GM21515 (cell line): Measurements from ENCODE around the gene LEMD2.

Experiments
- ATAC-seq: cut with Tn5 transposase; IDR thresholded peaks from one replicate; pipeline ENCODE4 v1.9.1; 2021; ENCODE audit not compliant: unreplicated experiment

LEMD2 gene

DNA sequence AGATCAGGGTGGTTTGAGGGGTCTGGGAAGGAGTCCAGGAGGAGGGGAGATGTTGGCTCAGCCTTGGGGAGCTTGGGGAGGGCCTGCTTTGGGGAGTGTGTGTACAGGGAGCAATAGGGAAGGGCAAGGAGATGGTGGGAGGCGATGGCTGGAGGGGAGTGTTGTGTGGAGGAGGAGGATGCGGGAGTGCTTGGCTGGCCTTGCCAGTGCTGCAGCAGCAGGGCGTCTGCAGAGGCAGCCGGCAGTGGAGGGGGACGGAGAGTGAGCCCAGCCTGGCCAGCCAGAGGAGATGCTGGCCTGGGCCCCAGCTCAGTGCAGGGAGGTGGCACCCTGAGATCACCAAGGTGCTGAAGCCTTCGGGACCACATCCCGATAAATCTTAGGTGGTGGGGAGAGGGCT lies 46.1 kb downstream of the LEMD2 start:
- no peak for ATAC-seq

DNA sequence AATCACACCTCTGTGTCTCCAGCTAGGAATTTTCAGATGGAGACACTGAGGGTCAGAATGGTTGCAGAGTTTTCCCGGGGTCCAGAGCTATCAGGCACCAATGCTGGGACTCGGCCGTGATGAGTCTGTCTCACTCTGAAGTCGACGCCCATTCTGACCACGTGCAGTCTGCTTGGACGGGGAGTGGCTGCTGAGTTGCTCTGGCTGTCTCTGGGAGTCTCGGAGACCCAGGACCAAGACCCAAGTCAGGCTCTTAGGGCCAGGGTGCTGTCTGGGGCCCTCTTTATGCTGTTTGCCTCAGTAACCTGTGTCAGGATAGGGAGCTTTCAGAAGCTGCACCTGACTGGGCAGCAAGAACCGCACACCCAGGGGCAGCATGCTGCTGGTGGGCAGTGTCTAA lies 46.8 kb downstream of the LEMD2 start:
- no peak for ATAC-seq

DNA sequence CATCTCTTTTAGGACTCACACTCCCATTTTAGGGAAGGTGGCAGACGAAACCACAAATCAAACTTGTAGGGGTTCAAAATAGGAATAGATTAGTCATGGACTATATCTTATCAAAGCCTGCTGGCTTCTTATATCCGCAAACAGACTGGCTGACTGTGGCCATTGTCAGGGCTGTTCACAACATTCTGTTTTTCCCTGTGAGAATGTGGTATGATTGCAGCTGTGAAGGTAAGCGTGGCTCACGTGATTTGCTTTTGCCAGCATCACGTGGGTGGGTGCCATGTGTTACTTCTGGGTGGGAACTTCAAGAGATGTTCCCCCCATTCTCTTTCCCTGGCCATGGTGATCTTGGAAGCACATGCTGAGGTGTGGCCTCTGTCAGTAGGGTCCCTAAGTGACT lies 48.1 kb downstream of the LEMD2 start:
- ATAC-seq, result no peak

DNA sequence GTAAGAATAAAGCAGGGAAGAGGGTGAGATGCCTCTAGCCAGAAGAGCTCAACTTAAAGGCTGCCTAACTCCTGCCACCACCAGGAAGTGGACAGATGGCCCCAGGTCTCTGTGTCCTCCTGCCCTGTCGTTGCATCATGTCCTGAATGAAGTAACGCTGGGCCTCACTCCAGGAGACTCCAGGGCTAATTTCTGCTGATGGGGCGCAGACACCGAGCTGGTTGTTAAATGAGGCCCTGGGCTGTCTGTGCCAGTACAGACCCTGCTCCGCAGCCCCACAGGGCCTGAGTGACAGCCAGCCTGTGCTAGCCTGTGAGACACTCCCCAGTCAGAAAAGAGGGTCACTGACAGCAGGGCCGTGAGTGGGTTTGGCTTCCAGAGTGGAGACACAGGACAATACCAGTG lies 48.7 kb downstream of the LEMD2 start:
- no peak for ATAC-seq

DNA sequence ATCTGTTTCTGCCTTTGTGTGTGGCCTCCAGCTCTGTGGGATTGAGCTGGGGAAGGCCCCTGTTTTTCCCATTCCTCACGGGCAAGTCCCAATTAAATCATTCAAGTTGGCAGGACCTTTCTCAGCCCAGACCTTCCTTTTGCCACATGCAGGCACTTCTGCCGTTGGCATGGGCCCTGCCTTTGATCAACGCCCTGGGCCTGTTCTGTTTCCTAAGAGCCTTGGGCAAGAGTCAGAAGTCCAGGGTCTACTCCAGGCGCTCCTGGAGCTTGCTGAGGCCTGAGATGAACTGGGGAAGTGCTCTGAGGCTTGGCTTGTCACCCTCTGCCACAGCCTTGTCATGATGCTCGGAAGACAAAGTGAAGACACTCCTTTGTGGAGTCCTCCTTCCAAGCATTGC lies 49.4 kb downstream of the LEMD2 start:
- no peak for ATAC-seq

DNA sequence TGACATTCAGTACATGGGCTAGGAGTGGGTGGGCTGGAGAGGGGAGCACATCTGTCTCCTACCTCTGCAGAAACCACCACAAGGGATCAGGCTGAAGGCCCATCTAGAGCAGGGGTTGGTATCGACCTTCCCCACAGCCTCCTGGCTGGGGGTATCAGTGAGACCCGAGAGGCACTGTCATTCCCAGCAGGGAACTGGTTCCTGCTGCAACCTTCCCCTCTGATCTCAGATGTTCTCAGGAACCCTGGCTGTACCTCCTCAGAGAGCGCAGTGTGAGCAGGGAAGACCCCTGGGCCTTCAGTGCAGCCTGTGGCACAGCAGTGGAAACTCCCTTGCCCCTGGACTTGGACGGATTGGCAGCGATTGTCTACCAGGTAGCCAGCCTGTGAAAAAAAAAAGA lies 50.1 kb downstream of the LEMD2 start:
- no peak for ATAC-seq

DNA sequence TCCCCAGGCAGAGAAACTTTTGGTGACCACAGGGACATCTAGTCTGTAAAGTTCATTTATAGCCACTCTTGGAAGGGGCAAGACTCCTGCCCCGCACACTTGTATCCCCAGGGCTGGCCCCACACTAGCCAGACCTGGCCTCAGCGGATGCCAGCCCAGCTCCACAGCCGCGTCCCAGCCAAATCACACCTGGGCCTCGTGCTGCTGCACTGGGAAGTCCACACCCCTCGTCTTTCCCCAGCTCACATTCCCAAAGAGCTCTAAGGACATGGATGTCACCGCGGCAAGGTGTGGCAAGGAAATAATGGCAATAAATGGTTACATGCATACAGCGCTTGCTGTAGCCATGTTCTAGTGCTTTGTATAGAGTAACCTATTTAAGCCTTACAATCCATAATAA lies 50.8 kb downstream of the LEMD2 start:
- ATAC-seq, result no peak

DNA sequence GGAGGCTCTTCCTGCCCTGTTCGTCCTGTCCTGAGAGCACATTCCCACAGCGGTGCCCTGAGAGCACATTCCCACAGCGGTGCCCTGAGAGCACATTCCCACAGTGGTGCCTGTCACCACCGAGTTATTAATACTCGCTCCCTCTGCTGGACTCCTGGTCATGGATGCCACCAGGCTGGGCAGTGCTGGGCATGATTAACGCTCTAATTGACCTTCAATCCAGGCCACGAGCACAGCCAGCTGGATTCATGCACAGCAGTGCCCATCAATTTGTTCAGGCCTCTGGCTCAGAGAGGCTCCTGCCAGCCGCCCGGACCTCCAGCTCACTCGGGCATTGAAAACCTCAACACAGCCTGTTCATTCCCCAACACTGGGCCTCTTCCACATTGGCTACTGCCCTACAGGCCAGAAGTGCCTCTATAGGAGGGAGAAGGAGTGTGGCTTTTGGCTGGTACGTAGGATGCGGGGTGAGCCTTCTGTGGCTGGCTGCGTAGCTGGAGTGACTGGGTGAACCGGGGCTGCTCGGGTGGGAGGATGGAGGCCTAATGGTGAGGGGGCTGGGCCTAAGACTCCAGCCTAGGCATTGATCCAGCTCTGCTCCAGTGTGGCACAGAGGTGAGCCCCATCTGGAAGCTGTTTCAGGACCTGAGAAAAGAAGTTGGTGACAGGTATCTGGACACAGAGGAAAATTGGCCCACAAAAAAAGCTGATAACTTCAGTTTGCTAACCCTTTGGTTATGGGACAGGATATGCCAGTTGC lies 51.5 kb downstream of the LEMD2 start:
- ATAC-seq, result no peak

DNA sequence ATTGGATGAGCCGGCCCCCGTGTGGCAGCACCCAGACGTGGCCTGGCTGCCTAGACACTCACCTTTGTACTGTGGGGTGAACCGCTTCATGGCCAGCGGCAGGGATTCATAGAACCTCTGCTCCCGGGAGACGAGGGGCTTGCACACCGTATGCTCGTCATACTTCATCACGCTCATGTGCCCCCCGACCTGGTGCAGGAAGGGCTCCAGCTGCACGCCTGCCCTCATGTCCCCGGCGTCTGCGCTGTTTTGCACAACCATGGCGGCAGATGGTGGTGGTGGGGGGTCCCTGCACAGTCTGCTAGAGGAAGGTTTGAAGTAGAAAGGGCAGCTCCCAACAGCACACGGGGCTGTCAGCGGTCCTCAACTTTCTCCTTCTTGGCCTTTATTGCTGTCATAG lies 53.7 kb downstream of the LEMD2 start:
- ATAC-seq, result no peak

DNA sequence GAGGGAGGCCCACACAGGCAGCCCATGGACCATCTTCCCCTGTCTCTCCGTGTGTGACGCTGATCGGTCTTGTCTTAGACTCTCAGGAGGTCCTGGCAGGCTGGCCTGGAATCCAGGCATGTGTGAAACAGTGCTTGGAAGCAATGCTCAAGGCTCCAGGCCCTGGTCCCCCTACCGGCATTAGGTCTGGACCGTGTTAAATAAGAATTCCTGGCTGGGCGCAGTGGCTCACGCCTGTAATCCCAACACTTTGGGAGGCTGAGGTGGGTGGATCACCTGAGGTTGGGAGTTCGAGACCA lies 55.3 kb downstream of the LEMD2 start:
- no peak for ATAC-seq

DNA sequence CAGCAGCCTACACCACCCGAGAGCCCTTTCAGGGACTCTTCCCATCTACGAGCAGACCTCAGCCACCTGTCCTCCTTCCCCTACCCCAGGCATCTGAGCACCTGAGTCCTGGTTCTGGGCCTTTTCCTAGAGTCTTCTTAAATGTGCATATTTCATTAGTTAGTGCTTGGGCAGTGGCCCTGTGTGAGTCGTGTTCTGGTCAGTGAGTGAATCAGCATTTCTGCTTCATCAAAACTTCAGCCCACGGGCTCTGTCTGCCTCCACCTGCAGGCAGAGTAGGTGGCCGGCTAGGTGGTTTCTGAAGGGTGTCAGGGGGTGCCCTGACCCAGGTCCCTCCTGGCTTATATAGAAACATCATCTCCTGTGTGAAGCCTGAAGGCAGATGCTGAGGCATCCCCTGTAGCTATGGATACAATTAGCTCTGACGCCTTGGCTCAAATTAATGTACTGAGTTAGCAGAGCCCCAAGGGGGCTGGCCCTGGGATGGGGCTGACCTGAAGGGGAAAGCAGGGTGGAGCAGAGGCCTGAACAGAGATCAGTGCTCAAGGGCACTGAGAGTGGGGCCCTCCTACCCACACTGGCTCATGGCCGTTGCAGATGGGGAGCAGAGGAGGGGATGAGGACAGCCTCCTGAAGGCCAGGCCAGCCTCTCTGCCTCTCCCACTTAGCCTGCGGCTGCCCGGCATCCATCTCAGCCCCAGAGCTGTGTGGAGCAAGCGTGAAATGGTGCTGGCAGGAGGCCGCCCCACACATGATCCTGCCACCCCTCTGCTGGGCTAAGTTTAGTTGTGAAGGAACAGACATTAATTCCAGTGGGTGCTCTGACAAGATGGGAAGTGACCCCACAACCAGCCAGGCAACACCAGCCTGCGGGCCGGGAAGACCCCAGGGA lies 55.9 kb downstream of the LEMD2 start:
- no peak for ATAC-seq

DNA sequence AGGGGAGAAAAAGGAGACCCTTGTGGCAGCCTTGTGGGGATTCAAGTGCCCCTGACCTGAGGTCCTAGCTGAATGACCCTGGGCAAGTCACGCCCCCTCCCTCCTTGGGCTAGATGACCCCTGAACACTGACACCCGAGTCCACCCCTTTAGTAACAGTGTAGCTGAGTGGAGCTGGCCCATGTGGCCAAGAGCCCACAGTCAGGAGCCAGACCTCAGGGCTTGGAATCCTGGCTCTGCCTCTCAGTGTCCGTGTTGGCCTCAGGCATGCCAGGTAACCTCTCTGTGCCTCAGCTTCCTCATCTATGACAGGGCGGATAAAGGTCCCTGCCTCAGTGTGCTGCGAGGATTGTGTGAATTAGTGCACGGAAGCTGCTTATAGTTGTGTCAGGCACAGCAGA lies 56.5 kb downstream of the LEMD2 start:
- no peak for ATAC-seq

DNA sequence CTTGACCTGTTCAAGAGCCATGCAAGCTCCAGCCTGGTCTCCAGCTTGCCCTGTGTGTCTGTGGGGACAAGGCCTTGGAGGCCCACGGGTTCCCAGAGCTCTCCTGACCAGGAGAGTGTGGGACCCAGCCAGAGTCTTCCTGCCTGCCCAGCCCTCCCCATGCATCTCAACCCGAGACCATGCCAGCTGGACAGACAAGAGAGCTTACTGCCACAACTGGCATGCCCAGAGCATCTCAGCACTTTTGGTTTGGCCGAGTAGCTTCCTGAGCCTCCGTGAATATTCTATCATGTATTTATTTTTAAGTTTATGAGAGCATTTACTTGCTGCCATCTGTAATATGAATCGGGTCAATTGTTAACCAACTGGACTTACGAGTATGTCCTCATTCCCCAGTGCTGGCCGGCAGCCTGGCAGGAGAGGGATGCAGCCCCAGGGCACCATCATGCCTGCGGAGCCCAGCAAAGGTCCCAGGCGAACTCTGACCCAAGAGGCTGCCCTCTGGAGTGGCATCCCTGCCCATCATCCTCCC lies 57.1 kb downstream of the LEMD2 start:
- ATAC-seq, result no peak

DNA sequence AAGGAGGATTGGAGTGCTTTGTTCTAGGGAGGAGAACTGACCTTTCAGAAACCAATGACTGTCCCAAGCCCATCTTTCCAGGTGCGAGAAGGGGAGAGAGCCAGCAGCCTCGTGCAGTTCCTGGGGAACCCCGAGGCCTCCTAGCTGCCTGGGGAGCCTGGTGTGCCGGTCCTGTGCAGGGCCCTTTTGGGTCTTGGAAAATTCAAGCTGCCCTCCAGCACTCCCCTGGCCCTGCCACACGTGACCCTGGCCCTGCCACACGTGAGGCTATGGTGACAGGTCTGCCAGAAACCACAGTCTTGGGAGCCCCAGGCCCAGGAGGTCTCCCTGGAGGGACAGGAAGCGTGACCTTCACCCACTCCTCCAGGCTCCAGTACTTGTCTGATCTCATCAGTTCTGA lies 57.9 kb downstream of the LEMD2 start:
- ATAC-seq, result no peak

DNA sequence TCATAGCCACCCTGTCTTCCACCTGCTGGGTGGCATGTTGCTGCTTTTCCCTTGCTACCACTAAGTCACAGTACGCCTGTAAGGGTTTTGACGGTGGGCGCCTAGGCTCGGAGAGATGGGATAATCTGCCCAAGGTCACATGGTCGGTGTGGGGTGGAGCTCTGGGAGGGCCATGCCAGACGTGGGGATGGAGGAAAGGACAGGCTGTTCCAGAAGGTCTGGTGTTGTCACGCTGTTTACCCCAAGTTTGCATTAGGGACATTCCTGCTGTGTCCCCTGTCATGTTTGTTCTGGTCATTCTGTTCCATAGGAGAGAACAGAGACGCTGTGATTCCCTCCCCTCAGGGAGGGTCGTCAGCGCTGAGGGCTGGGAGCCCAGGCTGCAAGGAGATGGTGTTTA lies 58.3 kb downstream of the LEMD2 start:
- no peak for ATAC-seq

DNA sequence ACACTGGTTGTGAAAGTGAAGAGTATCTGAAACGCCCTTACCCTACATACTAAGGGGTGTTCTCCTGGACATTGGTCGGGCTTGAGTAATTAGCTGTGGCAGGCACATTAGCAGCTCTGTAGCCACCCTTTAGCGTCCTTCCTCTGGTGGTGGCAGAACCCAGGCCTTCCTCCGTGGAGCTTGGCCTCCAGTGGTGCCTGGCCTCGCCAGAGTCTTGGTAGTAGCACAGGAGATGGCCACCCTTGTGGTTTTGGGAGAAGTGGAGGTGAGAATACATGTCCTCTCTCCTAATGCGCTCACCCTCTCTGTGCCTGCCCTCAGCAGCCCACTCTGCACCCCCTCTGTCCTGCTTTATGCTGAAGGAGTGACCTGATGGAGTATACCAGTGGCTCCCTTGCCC lies 59.9 kb downstream of the LEMD2 start:
- no peak for ATAC-seq

DNA sequence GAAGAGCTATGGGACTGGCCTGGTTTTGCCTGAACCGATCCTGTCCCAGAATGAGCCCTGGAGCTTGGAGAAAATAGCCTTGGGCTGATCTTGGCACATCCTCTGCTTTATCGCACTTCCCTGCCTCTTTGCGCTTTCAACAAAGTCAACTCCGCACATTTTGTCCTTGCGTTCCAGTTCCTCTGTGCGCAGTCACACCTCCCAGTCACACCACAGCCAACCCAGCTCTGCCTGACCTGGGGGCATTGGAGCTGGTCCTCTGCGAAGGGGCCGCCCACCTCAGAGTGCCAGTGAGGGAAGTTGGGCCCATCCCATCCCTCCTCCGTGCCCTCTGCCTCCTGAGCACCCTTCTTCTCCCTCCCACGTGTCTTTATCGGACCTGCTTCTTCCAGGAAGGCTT lies 60.5 kb downstream of the LEMD2 start:
- no peak for ATAC-seq

DNA sequence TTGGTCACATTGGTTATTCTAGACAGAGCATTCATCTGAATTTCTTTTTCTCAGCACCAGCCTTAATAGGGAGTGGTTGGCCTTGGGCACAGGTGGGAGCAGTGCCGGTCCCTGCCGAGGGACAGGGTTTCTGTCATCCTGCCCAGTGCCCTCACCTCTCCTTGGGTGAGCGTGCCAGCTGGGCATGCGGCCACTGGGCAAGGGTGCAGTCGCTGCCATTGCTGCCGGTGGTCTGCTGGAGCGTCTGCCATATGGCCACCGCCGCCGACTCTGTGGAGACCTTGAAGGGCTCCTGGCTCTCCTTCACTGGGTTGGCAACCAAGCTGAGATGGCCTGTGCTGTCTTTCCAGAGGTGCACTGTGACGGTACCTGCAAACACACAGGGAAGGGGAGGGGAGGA lies 61.0 kb downstream of the LEMD2 start:
- ATAC-seq, result no peak

DNA sequence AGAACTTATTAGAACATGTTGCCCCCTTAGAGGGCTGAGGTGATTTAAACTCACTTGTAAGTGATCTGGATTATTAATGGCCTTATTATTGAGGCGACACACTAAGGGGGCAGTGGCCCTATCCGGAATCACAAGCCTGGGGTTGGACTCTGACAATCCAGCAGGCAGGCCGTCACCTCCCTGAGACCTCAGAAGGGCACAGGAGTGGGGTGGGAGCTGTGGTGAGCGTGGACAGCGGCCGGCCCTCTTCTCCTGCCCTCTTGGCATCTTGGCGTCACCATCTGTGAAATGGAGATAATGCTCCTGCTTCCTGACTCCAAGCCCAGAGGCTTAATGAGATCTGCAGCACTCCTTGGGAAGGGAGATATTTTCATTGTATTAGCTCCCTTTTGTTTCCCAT lies 61.8 kb downstream of the LEMD2 start:
- no peak for ATAC-seq

DNA sequence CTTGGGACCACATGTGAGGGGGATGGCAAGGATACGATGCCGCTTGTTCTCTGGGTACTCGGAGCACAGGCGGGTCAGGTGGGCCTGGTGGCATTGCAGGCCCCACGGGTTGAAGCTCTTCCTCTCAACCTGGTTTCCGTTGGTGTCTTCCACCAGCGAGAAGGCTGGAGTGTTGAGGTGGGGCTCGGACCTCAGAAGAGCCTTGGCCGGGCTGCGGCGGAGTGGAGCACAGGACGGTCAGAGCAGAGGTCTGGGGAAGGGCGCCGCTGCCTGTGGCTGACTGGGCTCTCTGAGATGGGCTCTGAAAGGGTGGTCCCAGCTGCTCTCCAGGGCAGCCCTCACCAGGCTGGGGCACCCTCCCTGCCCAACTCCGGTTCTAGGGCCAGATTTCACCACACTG lies 62.2 kb downstream of the LEMD2 start:
- ATAC-seq, result no peak

DNA sequence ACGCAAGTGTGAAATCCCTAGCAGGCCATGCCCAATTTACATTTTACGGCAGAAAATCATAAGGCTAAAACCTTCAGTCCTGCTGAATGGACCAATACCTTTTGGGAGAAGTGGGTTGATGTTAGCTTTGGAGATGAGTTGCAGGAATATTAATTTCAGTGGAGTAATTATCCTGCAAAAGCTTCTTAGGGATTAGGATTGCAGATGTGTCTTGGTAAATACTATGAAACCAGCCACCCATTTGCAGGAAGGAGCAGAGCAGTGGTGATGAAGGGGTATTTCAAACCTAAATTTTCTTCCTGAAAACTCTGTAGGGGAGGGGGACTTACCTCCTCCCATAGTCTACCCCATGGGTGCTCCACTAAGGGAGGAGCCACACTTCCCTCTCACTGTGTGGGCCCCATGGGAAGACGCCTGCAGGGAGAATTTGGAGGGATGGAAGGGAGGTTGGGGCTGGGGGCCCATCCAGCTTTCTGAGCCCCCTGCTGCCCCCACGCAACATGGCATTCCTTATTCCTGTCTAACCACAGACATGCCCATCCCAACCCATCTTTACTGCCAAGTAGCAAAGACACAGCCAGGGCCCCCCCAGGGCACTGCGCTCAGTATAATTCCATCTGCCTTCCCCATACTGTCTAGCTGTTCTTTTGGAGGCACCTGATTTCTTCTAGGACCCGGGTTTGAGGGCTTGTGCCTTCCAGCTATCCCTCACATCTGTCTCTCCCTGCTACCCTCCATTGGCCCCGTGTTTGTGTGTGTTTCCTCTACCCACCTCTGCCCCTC lies 62.8 kb downstream of the LEMD2 start:
- no peak for ATAC-seq

DNA sequence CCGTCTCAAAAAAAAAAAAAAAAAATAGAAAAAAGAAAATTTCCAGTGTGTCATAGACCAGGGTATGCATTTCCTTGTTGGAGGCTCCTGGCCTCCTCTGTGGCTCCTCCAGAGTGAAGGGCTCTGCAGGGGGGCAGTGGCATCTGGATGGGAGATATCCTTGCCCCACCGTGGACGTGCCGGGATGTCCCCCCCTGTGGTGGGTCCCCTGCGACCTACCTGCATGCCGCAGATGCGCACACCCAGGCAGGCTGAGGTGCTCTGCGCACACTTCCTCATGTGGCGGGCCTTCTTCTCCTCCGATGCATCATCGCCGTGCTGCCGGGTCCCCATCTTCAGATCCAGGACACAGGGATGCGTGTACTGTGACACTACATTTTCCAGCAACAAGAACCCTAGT lies 63.7 kb downstream of the LEMD2 start:
- no peak for ATAC-seq
